NCI-H187 (cell line): ENCODE data around the gene PLSCR5.

Source experiments
- DNase-seq, 2 experiments: peaks; one replicate each; lab custom pipeline; 2025; lab: John Stamatoyannopoulos, UW

The PLSCR5 gene

GRCh38 chr3:146605106-146605505 is at the start of gene PLSCR5:
TSS of gene PLSCR5 (minus strand) at chr3:146605346. CDS start at chr3:146605212, 134 bp downstream.
- DNase-seq: no peak

GRCh38 chr3:146653978-146654377 is 48.8 kb upstream of the PLSCR5 start:
- DNase-seq: no peak

GRCh38 chr3:146650691-146651442 is 45.7 kb upstream of the PLSCR5 start:
- no peak for DNase-seq

GRCh38 chr3:146646261-146646660 is 41.1 kb upstream of the PLSCR5 start:
- DNase-seq: no peak

- no peak for DNase-seq
Measured at GRCh38 chr3:146640955-146641867, 36.1 kb upstream of the PLSCR5 start.

- no peak for DNase-seq
Measured at GRCh38 chr3:146640361-146640760, 35.2 kb upstream of the PLSCR5 start.

- DNase-seq: no peak
Measured at GRCh38 chr3:146638718-146639117, 33.6 kb upstream of the PLSCR5 start.

- DNase-seq: no peak
Measured at GRCh38 chr3:146637871-146638270, 32.7 kb upstream of the PLSCR5 start.

- DNase-seq: no peak
Measured at GRCh38 chr3:146636881-146637280, 31.7 kb upstream of the PLSCR5 start.

GRCh38 chr3:146634346-146634745 is 29.2 kb upstream of the PLSCR5 start:
- DNase-seq: no peak

GRCh38 chr3:146628671-146629070 is 23.5 kb upstream of the PLSCR5 start:
- no peak for DNase-seq

- DNase-seq: no peak
Measured at GRCh38 chr3:146626403-146627122, 21.4 kb upstream of the PLSCR5 start.

GRCh38 chr3:146625186-146625775 is 20.1 kb upstream of the PLSCR5 start:
- DNase-seq: no peak

GRCh38 chr3:146621723-146622122 is 16.6 kb upstream of the PLSCR5 start:
- DNase-seq: no peak

- DNase-seq: no peak
Measured at GRCh38 chr3:146612015-146612414, 6.9 kb upstream of the PLSCR5 start.

GRCh38 chr3:146611096-146611495 is 6.0 kb upstream of the PLSCR5 start:
- no peak for DNase-seq

GRCh38 chr3:146598535-146598934 is 6.6 kb downstream of the PLSCR5 start:
- no peak for DNase-seq

- DNase-seq: no peak
Measured at GRCh38 chr3:146594843-146595482, 10.2 kb downstream of the PLSCR5 start.

GRCh38 chr3:146593776-146594175 is 11.4 kb downstream of the PLSCR5 start:
- DNase-seq: no peak

- no peak for DNase-seq
Measured at GRCh38 chr3:146590521-146590920, 14.6 kb downstream of the PLSCR5 start.

- no peak for DNase-seq
Measured at GRCh38 chr3:146589899-146590508, 15.1 kb downstream of the PLSCR5 start.
